GM21723 (cell line): ENCODE data around the gene LRRC4C.
A peak's percentile ranks its signal among the peaks of the same experiment; 100 is the strongest.
"Not testable (repeated sequence)": the region's sequence is repeated elsewhere in the genome, so short reads cannot be mapped to it uniquely, and the experiment has no call there.

ENCODE experiments used
- ATAC-seq: cut with Tn5 transposase; IDR thresholded peaks from one replicate; pipeline ENCODE4 v1.9.1; 2021; ENCODE audit warnings: mild to moderate bottlenecking, moderate library complexity; ENCODE audit not compliant: unreplicated experiment

The LRRC4C gene

GRCh38 chr11:40268551-40268950 lies 1190.9 kb downstream of the LRRC4C start:
- ATAC-seq: no peak

DNA sequence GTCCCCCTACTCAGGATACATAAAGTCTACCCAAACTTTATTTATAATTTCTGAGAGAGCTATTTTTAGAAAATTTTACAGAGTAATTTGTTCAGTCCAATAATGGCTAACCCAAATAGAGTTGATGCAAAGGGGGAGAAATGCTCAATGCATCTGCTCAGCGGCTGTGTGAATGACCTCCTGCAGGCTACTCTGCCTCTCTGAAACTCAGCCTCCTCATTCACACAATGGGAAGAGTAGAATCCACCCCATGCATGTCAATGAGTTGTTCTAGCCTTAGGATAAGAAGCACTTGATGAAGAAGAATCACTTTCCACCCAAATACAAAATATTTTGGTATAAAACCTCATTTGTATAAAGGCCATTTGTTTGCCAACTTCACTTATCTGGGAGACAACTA lies 1204.0 kb downstream of the LRRC4C start:
- ATAC-seq: no peak

- no peak for ATAC-seq
Measured at GRCh38 chr11:40253166-40253565, 1206.3 kb downstream of the LRRC4C start.

DNA sequence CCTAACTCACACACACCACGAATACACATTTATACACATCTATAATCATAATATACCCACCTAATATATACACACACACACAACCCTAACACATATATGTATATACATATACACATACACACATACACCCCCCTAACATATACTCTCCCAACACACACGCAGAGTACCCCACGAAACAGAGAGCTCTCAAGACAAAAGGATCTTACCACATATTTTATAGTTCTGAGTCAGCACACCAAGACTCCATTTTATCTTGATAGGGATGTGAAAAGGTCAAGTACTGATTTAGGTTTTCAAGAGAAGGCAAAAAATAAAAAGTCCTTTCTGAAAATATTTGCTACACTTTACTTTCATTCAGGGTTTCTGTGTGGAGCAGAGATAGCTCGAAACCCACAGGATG lies 1207.2 kb downstream of the LRRC4C start:
- ATAC-seq: no peak

- no peak for ATAC-seq
Measured at GRCh38 chr11:40246983-40247382, 1212.5 kb downstream of the LRRC4C start.

DNA sequence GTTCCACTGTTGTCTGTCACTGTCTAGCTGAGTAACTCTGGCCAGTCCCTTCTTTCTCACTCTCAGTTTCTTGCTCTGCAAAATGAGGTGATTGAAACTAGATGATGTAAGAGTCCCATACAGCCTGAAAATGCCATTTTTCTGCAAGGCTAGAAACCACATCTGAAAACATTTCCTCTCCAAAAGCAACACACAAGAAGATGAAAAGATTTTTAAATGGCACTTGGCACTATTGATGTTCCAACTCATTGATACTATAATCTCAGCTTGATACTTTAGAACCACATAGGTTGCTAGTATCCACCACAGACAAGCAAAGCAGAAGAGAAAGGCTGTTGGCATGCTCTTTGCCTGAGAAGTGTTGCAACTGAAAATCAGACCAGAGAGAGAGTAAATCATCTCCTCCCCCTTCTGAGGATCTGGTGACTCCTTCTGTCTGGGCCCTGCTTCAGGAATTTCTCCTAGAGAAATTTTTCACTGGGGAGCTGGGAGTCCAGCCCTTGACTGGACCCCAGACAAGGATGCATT lies 1217.9 kb downstream of the LRRC4C start:
- ATAC-seq: peak; percentile 98

- no peak for ATAC-seq
Measured at GRCh38 chr11:40240284-40240683, 1219.2 kb downstream of the LRRC4C start.

DNA sequence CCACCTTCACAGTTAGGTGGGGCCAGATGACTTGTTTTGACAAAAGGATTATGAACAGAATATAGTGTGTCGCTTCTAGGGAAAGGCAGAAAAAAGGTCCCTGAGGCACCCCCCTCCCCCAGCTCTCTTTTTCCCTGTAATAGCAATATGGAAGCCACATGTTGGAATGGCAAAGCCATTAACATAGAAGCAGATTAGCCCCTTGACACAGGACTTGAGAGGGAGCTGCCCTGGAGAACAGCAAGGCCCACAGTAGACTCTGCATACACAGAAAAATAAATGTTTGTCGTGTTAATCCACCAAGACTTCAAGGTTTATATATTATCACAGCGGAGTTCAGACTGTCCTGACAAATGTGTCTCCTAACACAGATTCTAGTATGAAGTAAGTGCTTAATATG lies 1222.9 kb downstream of the LRRC4C start:
- no peak for ATAC-seq

DNA sequence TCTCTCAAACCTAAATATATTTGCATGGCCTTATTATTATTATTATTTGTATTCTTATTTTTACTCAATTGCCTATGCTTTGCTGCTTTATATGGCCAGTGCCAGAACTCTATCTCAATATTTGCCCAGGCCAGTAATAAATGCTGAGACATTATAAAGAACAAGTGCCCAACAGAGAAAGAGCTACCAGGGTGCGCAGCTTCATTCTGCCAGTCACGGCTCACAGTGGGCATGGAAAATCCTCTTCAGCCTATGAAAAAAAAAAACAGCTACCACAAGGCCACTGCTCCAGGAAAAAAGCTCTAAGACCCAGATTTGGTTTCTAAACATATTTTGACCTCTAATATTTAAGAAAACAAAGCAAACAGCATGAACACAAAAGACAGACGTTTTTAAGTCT lies 1223.6 kb downstream of the LRRC4C start:
- no peak for ATAC-seq

DNA sequence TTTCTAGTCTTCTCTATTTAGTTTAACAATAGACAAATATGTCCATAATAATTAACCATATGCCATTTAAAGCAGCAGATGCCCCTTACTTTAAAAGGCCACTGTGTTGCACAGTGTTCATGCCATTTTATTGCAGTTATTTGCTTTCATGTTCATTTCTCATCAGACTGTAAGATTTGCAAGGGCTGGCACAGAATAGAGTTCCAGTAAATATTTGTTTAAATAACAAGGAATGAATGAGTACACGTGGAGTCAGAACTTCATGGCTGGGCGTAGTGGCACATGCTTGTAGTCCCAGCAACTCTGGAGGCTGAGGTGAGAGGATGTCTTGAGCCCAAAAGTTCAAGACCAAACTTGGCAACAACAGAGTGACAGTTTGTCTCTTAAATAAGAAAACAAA lies 1228.6 kb downstream of the LRRC4C start:
- ATAC-seq: no peak

DNA sequence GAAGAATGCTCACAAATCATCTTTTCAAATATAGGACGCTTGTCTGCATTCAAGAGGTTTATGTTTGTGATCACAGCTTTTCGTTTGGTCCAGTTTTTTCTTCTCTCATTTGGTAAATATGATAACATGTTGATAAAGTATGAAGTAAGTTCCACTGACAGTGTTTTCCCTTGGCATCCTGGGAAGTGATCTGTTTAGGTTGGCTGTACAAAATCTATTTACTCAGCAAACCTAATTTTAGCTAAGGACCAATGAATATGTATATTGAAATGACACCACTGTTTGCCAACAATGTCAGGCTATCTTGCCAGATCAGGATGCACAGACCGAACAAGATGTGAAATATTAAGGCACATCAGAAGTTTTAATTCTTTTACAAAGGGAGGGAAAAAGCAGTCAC lies 1230.8 kb downstream of the LRRC4C start:
- ATAC-seq: no peak

GRCh38 chr11:40227730-40228129 lies 1231.7 kb downstream of the LRRC4C start:
- ATAC-seq: peak; percentile 74

GRCh38 chr11:40226654-40227053 lies 1232.8 kb downstream of the LRRC4C start:
- no peak for ATAC-seq

DNA sequence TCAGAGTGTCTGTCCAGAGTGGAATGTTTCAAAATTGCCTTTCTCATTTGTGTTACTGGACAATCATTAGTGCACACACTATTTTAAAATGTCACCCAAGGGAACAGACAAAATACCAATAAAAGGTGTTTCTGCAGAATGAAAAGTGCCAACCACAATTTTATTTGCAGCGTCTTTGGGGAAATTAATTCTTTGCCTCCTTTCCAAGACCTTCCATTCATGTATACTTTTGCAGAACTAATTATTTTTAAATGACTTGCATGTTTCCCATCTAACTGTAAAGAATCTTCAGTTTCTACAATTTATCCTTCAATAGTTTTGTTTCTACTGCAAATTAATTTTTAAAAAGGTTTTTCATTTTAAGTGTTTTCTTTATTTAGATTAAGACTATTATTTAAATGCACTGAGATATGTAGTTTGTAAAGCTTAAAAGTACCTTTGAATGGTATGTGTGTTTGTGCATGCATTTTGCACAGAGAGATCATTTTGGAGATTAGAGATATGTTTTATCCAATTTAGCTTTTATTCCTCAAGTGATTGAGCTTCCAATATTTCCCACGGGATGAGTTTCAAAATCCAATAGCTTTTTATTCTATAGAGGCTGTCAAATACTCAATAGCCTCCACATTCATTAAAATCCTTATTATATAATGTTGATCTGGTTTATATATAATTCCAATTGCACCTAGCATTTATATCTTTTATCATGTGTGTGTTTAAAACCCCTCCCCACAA lies 1235.7 kb downstream of the LRRC4C start:
- ATAC-seq: no peak

- ATAC-seq: no peak
Measured at GRCh38 chr11:40219401-40219800, 1240.1 kb downstream of the LRRC4C start.

GRCh38 chr11:40215556-40215955 lies 1243.9 kb downstream of the LRRC4C start:
- ATAC-seq: no peak

DNA sequence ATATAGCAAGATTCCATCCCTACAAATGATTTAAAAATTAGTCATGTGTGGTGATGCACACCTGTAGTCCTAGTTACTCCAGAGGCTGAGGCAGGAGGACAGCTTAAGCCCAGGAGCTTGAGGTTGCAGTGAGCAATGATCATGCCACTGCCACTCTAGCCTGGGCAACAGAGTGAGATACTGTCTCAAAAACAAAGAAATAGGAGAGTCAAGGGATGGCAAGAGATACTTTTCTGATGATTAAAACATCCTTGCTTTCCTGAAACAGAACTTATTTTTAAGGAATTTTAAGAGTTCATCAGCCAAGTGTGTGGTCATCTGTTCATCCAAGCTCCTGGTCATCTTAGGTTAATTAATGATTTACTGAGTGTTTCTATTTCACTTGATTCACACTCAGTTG lies 1252.0 kb downstream of the LRRC4C start:
- no peak for ATAC-seq

- no peak for ATAC-seq
Measured at GRCh38 chr11:40204228-40204627, 1255.2 kb downstream of the LRRC4C start.

DNA sequence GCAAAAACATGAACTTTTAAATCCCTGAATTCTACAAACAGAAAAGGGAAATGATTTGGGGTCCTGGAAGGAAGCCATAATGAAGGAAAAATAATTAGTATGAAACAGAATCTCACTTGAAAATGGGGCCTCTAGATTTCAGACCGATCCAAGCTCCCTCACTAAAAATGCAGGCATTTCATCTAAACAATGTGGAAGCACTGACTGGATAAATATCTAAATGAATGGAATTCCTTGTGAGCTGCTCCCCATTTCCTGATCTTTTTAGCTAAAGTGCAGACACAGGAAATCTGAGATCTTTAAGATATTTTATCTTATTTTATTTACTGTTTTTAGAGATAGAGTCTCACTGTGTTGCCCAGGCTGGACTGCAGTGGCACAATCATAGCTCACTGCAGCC lies 1255.8 kb downstream of the LRRC4C start:
- ATAC-seq: no peak

- no peak for ATAC-seq
Measured at GRCh38 chr11:40202589-40203270, 1256.7 kb downstream of the LRRC4C start.

- ATAC-seq: not testable (repeated sequence)
Measured at GRCh38 chr11:40192590-40192989, 1266.9 kb downstream of the LRRC4C start.

DNA sequence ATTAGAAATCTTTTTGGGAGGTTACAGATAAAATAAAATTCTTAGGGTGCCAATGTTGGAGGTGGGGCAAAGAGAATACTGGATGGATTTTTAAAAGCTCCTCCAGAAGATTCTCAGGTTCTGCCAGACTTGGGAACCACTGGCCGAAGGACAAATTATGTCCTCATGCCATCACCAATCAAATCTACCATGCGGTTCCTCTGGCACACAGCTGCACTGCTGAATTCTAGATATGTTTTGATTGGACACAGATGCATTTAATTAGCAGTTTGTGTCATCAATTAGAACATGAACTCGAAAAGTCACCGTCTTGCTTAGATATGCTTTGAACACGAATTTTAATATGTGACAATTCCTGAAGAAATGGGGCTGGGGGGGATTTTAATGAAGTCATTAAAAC lies 1269.2 kb downstream of the LRRC4C start:
- ATAC-seq: no peak
